ENCODE measurements around the gene PRDM16. TPM values are rescaled to one million over a fixed set of nuclear protein-coding genes. Genes with fewer than 3 reads are reported as not detected.

Gene PRDM16
- polyA plus RNA-seq, 1 experiment = 0.06 TPM

DNA sequence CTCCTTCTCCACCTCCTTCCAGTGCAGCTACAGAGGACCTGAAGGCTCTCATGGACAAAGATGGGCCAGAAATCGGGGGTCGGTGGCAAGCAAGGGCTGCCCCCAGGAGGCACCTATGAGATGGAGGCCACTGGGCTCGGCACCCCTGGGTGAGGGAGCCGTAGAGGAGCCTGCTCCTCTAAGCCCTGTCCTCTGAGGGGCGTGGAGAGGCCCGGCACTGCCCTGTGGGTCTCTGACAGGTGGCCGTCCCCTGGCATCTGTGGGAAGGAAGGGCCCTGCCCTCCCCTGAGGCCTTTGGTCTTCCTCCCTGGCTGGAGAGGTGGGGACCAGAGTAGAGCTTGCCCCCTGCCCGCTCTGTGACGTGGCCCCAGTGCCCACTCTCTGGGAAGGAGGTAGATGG, 30.9 kb downstream of the PRDM16 start:
- H3K27me3 ChIP-seq (ENCODE audit: control insufficient read depth, insufficient read depth, low read length) = no peaks in the 10 kb centered on the region
- TF ChIP-seq, protein P1, sequence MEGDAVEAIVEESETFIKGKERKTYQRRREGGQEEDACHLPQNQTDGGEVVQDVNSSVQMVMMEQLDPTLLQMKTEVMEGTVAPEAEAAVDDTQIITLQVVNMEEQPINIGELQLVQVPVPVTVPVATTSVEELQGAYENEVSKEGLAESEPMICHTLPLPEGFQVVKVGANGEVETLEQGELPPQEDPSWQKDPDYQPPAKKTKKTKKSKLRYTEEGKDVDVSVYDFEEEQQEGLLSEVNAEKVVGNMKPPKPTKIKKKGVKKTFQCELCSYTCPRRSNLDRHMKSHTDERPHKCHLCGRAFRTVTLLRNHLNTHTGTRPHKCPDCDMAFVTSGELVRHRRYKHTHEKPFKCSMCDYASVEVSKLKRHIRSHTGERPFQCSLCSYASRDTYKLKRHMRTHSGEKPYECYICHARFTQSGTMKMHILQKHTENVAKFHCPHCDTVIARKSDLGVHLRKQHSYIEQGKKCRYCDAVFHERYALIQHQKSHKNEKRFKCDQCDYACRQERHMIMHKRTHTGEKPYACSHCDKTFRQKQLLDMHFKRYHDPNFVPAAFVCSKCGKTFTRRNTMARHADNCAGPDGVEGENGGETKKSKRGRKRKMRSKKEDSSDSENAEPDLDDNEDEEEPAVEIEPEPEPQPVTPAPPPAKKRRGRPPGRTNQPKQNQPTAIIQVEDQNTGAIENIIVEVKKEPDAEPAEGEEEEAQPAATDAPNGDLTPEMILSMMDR (IDR thresholded peaks at IDR 0.05; ENCODE audit: low read depth, low read length) = no peak
- CTCF ChIA-PET = no interaction called here
- H3K27ac ChIP-seq (ENCODE audit: low read depth, low read length) = no peak overlapping the region
- DNase-seq (ENCODE audit: low read depth, low spot score) = no peak
- POLR2A ChIA-PET = no interaction called here
- no peaks in the 10 kb centered on the region; the same call in 1 of the 2 replicates for H3K9me3 ChIP-seq (ENCODE audit: control insufficient read depth, insufficient read depth, low read length)
- no peak overlapping the region for H3K4me3 ChIP-seq (ENCODE audit: low read depth, low read length)

DNA sequence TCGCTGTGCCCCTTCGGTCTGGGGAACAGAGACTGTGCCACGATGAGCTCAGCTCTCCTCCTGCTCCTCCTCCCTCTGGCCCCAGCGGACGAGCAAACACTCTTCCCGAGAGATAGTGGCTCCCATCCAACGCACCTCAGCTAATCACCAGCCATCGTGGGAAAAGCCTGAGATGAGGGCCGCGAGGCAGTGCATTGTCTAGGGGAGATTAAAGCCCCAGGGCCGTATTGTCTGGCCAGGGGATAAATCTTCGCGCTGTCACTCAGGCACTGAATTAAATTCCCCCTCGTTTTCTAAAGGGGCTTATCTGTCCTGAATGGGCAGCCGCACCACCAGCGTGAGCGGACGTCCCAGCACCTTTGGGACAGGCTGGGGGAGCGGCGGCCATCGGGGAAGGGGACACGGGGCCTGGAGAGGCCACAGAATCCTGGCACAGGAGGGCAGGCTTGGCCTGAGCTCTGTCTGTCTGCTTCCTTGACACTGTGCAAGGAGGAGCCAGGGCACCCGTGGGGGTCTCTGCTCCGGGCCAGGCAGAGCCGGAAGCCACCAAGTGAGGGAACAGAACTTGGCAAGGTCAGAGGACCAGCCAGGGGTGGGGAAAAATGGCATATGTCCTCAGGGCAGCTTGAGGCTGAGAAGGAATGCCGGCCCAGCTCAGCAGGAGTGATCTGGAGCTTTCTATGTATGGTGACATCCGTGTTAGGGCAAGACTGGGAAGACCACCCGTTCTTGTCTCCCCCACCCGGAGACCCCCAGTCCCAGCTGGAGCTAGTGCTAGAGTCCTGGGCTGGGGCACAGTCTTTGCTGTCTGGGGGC, 32.3 kb downstream of the PRDM16 start:
- Histone ChIP-seq H3K4me3 (ENCODE audit: low read depth, low read length) (no peak overlapping the region), H3K27ac (ENCODE audit: low read depth, low read length) (no peak overlapping the region), H3K27me3 (ENCODE audit: control insufficient read depth, insufficient read depth, low read length) (no peaks in the 10 kb centered on the region), H3K9me3 (ENCODE audit: control insufficient read depth, insufficient read depth, low read length) (no peaks in the 10 kb centered on the region; the same call in 1 of the 2 replicates)
- ChIA-PET POLR2A (no interaction called here), CTCF (no interaction called here)
- no peak for DNase-seq (ENCODE audit: low read depth, low spot score)
- TF ChIP-seq, protein P1 (IDR thresholded peaks at IDR 0.05; ENCODE audit: low read depth, low read length) = no peak

DNA sequence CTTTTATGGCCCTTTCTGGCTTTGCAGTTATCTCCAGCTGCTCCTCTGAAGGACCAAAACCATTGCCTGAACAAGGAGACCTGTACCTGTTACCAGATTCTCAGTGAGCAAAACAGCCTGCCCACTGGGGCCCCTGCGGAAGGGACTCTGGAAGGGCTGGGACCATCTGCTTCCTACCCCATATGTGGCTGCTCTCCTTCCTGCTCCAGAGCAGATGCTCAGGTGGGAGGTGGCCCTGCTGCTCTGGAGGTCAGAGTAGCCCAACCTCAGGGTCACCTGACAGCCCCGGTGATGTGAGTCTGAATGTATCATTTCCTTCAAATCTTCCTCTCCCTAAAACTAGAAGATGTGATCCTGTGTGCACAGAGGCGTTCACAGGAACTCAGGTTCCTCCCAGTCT, 33.6 kb downstream of the PRDM16 start:
- H3K27me3 ChIP-seq (ENCODE audit: control insufficient read depth, insufficient read depth, low read length) = no peaks in the 10 kb centered on the region
- POLR2A ChIA-PET = no interaction called here
- H3K4me3 ChIP-seq (ENCODE audit: low read depth, low read length) = no peak overlapping the region
- H3K9me3 ChIP-seq (ENCODE audit: control insufficient read depth, insufficient read depth, low read length) = no peaks in the 10 kb centered on the region; the same call in 1 of the 2 replicates
- no peak for DNase-seq (ENCODE audit: low read depth, low spot score)
- TF ChIP-seq, protein P1 (IDR thresholded peaks at IDR 0.05; ENCODE audit: low read depth, low read length) = no peak
- no peak overlapping the region for H3K27ac ChIP-seq (ENCODE audit: low read depth, low read length)
- CTCF ChIA-PET = no interaction called here

DNA sequence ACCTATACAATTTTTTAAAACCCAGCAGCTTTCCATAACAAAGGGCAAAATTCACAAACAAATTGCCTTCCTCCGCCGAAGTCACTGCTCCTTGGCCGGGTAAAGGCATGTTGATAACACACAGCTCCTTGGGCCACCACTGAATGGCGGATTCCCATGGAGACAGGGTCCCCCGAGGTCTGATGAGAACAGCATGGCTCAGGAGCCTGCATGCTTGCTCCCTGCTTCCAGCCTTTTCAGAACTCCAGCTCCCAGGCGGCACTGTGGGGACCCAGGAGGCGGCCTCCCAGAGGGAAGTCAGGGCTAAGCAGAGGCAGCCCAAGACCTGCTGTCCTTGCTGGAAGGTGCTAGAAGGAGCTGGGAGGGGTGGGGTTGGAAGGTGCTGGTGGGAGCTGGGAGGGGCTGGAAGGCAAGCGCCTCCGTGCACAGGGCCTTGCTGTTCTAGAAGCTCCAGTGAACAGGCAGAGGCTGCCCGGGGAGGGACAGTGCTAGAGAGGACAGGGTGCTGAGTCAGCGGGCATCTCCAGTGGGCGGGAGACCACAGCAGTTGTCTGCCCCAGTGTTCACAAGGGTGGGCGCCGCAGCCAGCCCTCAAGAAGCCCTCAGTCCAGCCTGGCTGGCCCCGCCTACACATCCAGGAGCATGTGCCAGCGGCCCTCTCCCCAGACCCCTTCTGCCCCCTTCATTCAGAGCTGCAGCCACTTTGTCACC, 35.1 kb downstream of the PRDM16 start:
- DNase-seq (ENCODE audit: low read depth, low spot score) = no peak
- TF ChIP-seq, protein P1 (IDR thresholded peaks at IDR 0.05; ENCODE audit: low read depth, low read length) = no peak
- Histone ChIP-seq H3K27me3 (ENCODE audit: control insufficient read depth, insufficient read depth, low read length) (no peaks in the 10 kb centered on the region), H3K4me3 (ENCODE audit: low read depth, low read length) (no peak overlapping the region), H3K9me3 (ENCODE audit: control insufficient read depth, insufficient read depth, low read length) (no peaks in the 10 kb centered on the region; the same call in 1 of the 2 replicates), H3K27ac (ENCODE audit: low read depth, low read length) (no peak overlapping the region)
- ChIA-PET POLR2A (no interaction called here), CTCF (no interaction called here)

All from AG04450 (cell line).